A549 (cell line): ENCODE results near the gene NCAPG. TPM values are rescaled to one million over a fixed set of nuclear protein-coding genes. Genes with fewer than 3 reads are reported as not detected.
"Not testable (repeated sequence)": the region's sequence is repeated elsewhere in the genome, so short reads cannot be mapped to it uniquely, and the experiment has no call there.

ENCODE experiments used
- ATAC-seq, 2 experiments: fragments of 200-7000 bp in 1 of 2; fragments of >200 bp in 1 of 2; cut with Nextera tagmentation in 1 of 2; cut with Tn5 transposase in 1 of 2; 3 replicates each; pipeline versions ENCODE4 v1.8.0 to v1.9.1; 2018 to 2020; ENCODE audit warnings: mild to moderate bottlenecking in 1 of 2, moderate library complexity in 1 of 2
- CTCF ChIA-PET: fragments of 300-600 bp; sonication (Branson Sonifier 250); formaldehyde crosslinking; extraction: SDS; loops from one replicate; lab custom pipeline; 2021; ENCODE audit warnings: antibody characterized with exemption, inconsistent platforms; lab: Yijun Ruan, JAX
- POLR2A ChIA-PET: fragments of 350-600 bp; formaldehyde crosslinking; extraction: SDS; loops from one replicate; lab custom pipeline; 2021; ENCODE audit warnings: antibody characterized with exemption, inconsistent platforms; lab: Yijun Ruan, JAX
- DNase-seq, 2 experiments: peaks; one replicate each; pipeline versions ENCODE4 v3.0.0 to v3.0.0-alpha.2; 2011 to 2016; ENCODE audit warnings: low read depth in 1 of 2, low spot score in 1 of 2
- FAIRE-seq: peaks from 2 replicates; lab custom pipeline; 2011; peaks lifted over from hg19 to GRCh38; lab: Jason Lieb, UNC
- H3K27ac ChIP-seq, 2 experiments: fragments of >200 bp; sonication (Bioruptor Twin); formaldehyde crosslinking; 3 replicates each; pipeline ENCODE4 v1.5.1; 2016 to 2017
- H3K4me1 ChIP-seq: fragments of >200 bp; sonication (Bioruptor Twin); formaldehyde crosslinking; 3 replicates; pipeline ENCODE4 v1.6.1; 2016
- H3K4me2 ChIP-seq: fragments of >200 bp; sonication (Bioruptor Twin); formaldehyde crosslinking; 3 replicates; pipeline ENCODE4 v1.6.1; 2016
- H3K4me3 ChIP-seq: fragments of >200 bp; sonication (Bioruptor Twin); formaldehyde crosslinking; 3 replicates; pipeline ENCODE4 v1.5.1; 2016
- H3K9me3 ChIP-seq: fragments of >200 bp; sonication (Bioruptor Twin); formaldehyde crosslinking; 3 replicates; pipeline ENCODE4 v1.6.1; 2016
- ATOH8 ChIP-seq: fragments of 250-450 bp; sonication (Bioruptor Pico); IDR thresholded peaks from 2 replicates; pipeline ENCODE4 v1.5.0; 2020; ENCODE audit warnings: low read depth, mild to moderate bottlenecking, moderate library complexity
- BHLHE40 ChIP-seq: IDR thresholded peaks from 2 replicates; pipeline ENCODE4 v1.6.1; 2012; ENCODE audit warnings: low read depth, low read length, inconsistent platforms
- CBX2 ChIP-seq: fragments of 200-600 bp; sonication (generic); IDR thresholded peaks from 2 replicates; pipeline ENCODE4 v1.6.1; 2016; ENCODE audit warnings: low read depth, mild to moderate bottlenecking, borderline replicate concordance
- CHD2 ChIP-seq: fragments of 150-350 bp; IDR thresholded peaks from 2 replicates; pipeline ENCODE4 v1.6.1; 2014; ENCODE audit warnings: low read length; ENCODE audit not compliant: partially characterized antibody
- CHD4 ChIP-seq: fragments of 200-600 bp; sonication (generic); IDR thresholded peaks from 2 replicates; pipeline ENCODE4 v1.6.1; 2016; ENCODE audit warnings: antibody characterized with exemption, mild to moderate bottlenecking, borderline replicate concordance
- CTCF ChIP-seq: fragments of >200 bp; sonication (Bioruptor Twin); formaldehyde crosslinking; IDR thresholded peaks from 3 replicates; pipeline ENCODE4 v1.5.1; 2016
- EHF ChIP-seq: fragments of 250-450 bp; sonication (Bioruptor Pico); IDR thresholded peaks from 2 replicates; pipeline ENCODE4 v1.5.0; 2020; ENCODE audit warnings: mild to moderate bottlenecking
- EHMT2 ChIP-seq: fragments of 200-600 bp; sonication (generic); IDR thresholded peaks from 2 replicates; pipeline ENCODE4 v1.6.1; 2016; ENCODE audit warnings: antibody characterized with exemption, low read depth, mild to moderate bottlenecking, moderate library complexity
- FOSB ChIP-seq: fragments of 250-450 bp; sonication (Bioruptor Pico); IDR thresholded peaks from 2 replicates; pipeline ENCODE4 v1.5.0; 2020; ENCODE audit warnings: mild to moderate bottlenecking, moderate library complexity
- GATA3 ChIP-seq: IDR thresholded peaks from 2 replicates; pipeline ENCODE4 v1.6.1; 2012; ENCODE audit warnings: borderline replicate concordance
- HDAC2 ChIP-seq: fragments of 200-600 bp; sonication (generic); IDR thresholded peaks from 2 replicates; pipeline ENCODE4 v1.6.1; 2016
- HOXB13 ChIP-seq: fragments of 250-450 bp; sonication (Bioruptor Pico); IDR thresholded peaks from 2 replicates; pipeline ENCODE4 v1.5.0; 2020; ENCODE audit warnings: low read depth, mild to moderate bottlenecking, moderate library complexity
- KDM5A ChIP-seq: fragments of 200-600 bp; sonication (generic); IDR thresholded peaks from 2 replicates; pipeline ENCODE4 v1.6.1; 2016; ENCODE audit warnings: antibody characterized with exemption, mild to moderate bottlenecking
- MAFK ChIP-seq: fragments of 450-650 bp; IDR thresholded peaks from 2 replicates; pipeline ENCODE4 v1.6.1; 2014; ENCODE audit not compliant: partially characterized antibody
- MAX ChIP-seq: IDR thresholded peaks from 2 replicates; pipeline ENCODE4 v1.6.1; 2012
- MAZ ChIP-seq: fragments of 150-350 bp; IDR thresholded peaks from 2 replicates; pipeline ENCODE4 v1.6.1; 2014; ENCODE audit warnings: antibody characterized with exemption, low read depth, low read length, borderline replicate concordance
- NFE2L2 ChIP-seq: fragments of 150-350 bp; conservative IDR thresholded peaks from 2 replicates; pipeline ENCODE4 v1.6.1; 2014; ENCODE audit warnings: low read length
- NR3C1 ChIP-seq: fragments of >200 bp; sonication (Bioruptor Twin); formaldehyde crosslinking; IDR thresholded peaks from 3 replicates; pipeline ENCODE4 v1.6.1; 2017
- PBX3 ChIP-seq: IDR thresholded peaks from 2 replicates; pipeline ENCODE4 v1.6.1; 2012
- POLR2A ChIP-seq: IDR thresholded peaks from 2 replicates; pipeline ENCODE4 v1.6.1; 2012; ENCODE audit warnings: mild to moderate bottlenecking, low read length
- REST ChIP-seq: fragments of 200-600 bp; sonication (generic); IDR thresholded peaks from 2 replicates; pipeline ENCODE4 v1.6.1; 2016; ENCODE audit warnings: antibody characterized with exemption, mild to moderate bottlenecking, moderate library complexity
- RNF2 ChIP-seq: fragments of 200-600 bp; sonication (generic); IDR thresholded peaks from 2 replicates; pipeline ENCODE4 v1.6.1; 2016; ENCODE audit warnings: low read depth, mild to moderate bottlenecking, antibody characterized with exemption, moderate library complexity, borderline replicate concordance
- SREBF2 ChIP-seq: fragments of 450-650 bp; IDR thresholded peaks from 2 replicates; pipeline ENCODE4 v1.6.1; 2014; ENCODE audit warnings: mild to moderate bottlenecking, moderate library complexity
- USF2 ChIP-seq: fragments of 450-650 bp; IDR thresholded peaks from 2 replicates; pipeline ENCODE4 v1.6.1; 2014; ENCODE audit warnings: antibody characterized with exemption
- WGBS: methylation state at CpG from one replicate; pipeline ENCODE4 v1.1.6; 2017; ENCODE audit errors: missing lambda C conversion rate; 5-methylcytosine and 5-hydroxymethylcytosine counted together
- polyA plus RNA-seq, 4 experiments: library from polyadenylated mRNA; depleted of rRNA in 3 of 4; stranded (reverse); fragments of >200 nt; fragmentation: RNase III in 1 of 4; extraction: RNeasy Plus Mini Kit Qiagen cat#74134 plus additional on column Dnase treatment in 1 of 4; gene quantifications; 2 replicates in 3 of 4; 3 replicates in 1 of 4; pipeline ENCODE4 v1.2.3, GENCODE V29; 2011 to 2017

NCAPG gene
- polyA plus RNA-seq, 2 of the 4 experiments (the other 2 are of a cell fraction) = 23.9 to 36.4 TPM

GRCh38 chr4:17846266-17846665 is 35.5 kb downstream of the NCAPG start (continued):
- TF ChIP-seq PBX3 = no peak
- no peak for TF ChIP-seq CHD2
- TF ChIP-seq EHF (CRISPR knock-in tag) = no peak
- no peak for TF ChIP-seq NFE2L2
- TF ChIP-seq HDAC2 = no peak
- TF ChIP-seq USF2 = no peak

- H3K4me1 ChIP-seq, H3K27ac ChIP-seq, ATAC-seq, CTCF ChIA-PET, H3K4me2 ChIP-seq, DNase-seq, H3K4me3 ChIP-seq, H3K9me3 ChIP-seq, FAIRE-seq, POLR2A ChIA-PET: not testable (repeated sequence)
- WGBS = 92% methylated on average over 1 of the region's 1 CpG
Observed at GRCh38 chr4:17850295-17850694, 39.5 kb downstream of the NCAPG start.

- no peak overlapping the region for H3K4me2 ChIP-seq
- no peak overlapping the region for H3K4me3 ChIP-seq
- no peak for ATAC-seq
- FAIRE-seq = no peak
- no peaks in the 10 kb centered on the region for H3K4me1 ChIP-seq
- CTCF ChIA-PET = no interaction called here
- DNase-seq = no peak
- no peak overlapping the region for H3K27ac ChIP-seq
- H3K9me3 ChIP-seq = no peaks in the 10 kb centered on the region
- POLR2A ChIA-PET = no interaction called here
- TF ChIP-seq ATOH8 (CRISPR knock-in tag) (no peak), SREBF2 (no peak), FOSB (CRISPR knock-in tag) (no peak), MAFK (peak; percentile 65), CHD4 (no peak), CTCF (no peak)
- TF ChIP-seq, all 56 proteins: peak for 1
Observed at GRCh38 chr4:17851959-17852358, 41.2 kb downstream of the NCAPG start.

GRCh38 chr4:17854036-17854435 is 43.3 kb downstream of the NCAPG start:
- ATAC-seq = no peak
- FAIRE-seq = no peak
- H3K4me2 ChIP-seq = no peak overlapping the region
- CTCF ChIA-PET = no interaction called here
- 86% methylated on average over 3 of the region's 3 CpGs for WGBS
- POLR2A ChIA-PET = no interaction called here
- DNase-seq = no peak
- H3K27ac ChIP-seq = no peak overlapping the region
- no peaks in the 10 kb centered on the region for H3K9me3 ChIP-seq
- no peaks in the 10 kb centered on the region for H3K4me1 ChIP-seq
- H3K4me3 ChIP-seq = no peak overlapping the region
- TF ChIP-seq MAFK = no peak
- no peak for TF ChIP-seq SREBF2
- TF ChIP-seq NR3C1 = no peak
- no peak for TF ChIP-seq BHLHE40
- no peak for TF ChIP-seq MAZ
- TF ChIP-seq HDAC2 = no peak
- TF ChIP-seq RNF2 = no peak
- no peak for TF ChIP-seq MAX
- no peak for TF ChIP-seq CHD2
- no peak for TF ChIP-seq ATOH8 (CRISPR knock-in tag)
- TF ChIP-seq POLR2A = no peak
- no peak for TF ChIP-seq HOXB13 (CRISPR knock-in tag)
- no peak for TF ChIP-seq EHMT2
- TF ChIP-seq CHD4 = no peak
- TF ChIP-seq CBX2 = no peak
- no peak for TF ChIP-seq GATA3
- TF ChIP-seq KDM5A = no peak
- no peak for TF ChIP-seq REST
